SK-MEL-5 (cell line): Measurements from ENCODE around the gene TKTL1. TPM values are rescaled to one million over a fixed set of nuclear protein-coding genes. Genes with fewer than 3 reads are reported as not detected.

Source experiments
- DNase-seq: peaks from one replicate; pipeline ENCODE4 v3.0.0-alpha.2; 2016; ENCODE audit warnings: low read depth, low spot score
- in situ Hi-C: cut with HindIII; loops from 2 replicates; pipeline ENCODE4 v1.10.0; 2016; ENCODE audit warnings: low sequenced_read_pairs, high pct_unique_total_duplicates, low pct_unique_long_range_greater_than_20kb
- total RNA-seq: library from RNA; depleted of rRNA; stranded (reverse); fragments of >200 nt; shearing (Covaris generic); gene quantifications from 2 replicates; pipeline ENCODE4 v1.2.3, GENCODE V29; 2014

The TKTL1 gene
- total RNA-seq, 1 experiment from 2014 or later: 0.42 TPM

DNA sequence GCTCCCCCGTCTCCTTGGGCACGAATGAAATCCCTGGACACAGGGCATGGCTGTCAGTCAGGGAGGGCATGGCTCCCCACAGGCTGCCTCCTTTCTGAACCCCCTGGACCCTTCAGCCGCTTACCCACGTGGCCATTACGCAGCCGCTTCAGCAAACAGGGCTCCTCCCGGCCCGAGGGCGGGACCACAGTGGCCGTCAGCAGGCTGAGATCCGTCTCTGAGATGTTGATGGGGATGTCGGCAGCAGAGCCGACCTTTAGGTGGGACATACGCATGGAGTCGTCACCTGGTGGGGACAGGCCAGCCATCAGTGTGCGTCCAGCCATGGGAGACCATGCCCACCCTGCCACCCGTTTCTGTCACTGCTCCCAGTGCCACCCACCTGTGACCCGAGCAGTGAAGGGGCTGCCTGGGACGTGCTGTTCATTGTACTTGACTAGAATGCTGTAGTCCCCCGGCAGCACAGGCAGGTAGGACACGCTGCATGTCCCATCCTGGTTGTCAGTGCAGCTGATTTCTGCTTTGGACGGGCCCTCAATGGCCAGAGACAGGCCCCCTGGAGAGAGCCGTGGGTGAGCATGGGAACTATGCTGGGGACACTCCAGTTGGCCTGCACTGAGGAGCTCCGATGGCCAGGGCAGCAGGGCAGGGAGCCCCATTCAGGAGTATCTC is 57.7 kb downstream of the TKTL1 start:
- in situ Hi-C loops: no loop called here
- no peak for DNase-seq

DNA sequence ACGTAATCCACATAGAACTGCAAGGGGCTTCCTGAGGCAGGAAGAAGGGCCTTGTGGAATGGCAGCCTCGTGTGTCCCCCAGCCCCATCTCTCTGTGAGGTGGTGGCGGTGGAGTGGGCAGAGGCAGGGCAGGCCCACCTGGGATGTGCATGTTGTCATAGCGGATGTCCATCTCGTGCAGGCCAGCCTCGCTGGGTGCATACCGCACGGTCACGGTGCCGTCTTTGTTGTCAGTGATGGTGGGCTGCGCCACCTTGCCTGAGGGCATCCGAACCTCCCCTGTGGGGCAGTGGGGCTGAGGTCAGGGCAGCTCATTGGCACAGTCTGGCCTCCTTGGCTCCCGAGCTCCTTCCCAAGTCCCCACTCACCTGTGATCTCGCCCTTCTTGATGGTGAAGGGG is 58.4 kb downstream of the TKTL1 start:
- DNase-seq: no peak
- in situ Hi-C loops: no loop called here

DNA sequence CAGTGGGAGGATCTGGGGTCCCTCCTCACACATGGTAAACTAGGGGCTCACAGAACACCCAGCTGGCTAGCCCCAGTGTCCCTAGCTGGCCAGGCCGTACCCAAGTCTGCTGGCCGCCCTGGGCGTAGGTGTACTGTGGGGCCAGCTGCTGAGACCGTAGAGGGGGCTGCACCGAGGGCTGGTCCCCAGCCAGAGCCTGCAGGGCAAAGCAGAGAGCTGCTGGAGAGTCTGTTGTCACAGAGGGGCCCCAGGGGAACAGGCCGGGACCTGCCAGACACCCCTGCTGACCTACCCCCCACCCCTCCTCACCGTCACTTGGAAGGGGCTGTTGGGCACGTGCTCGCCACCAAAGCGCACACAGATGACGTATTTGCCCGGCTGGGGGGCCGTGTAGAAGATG is 58.9 kb downstream of the TKTL1 start:
- DNase-seq: no peak
- in situ Hi-C loops: no loop called here

DNA sequence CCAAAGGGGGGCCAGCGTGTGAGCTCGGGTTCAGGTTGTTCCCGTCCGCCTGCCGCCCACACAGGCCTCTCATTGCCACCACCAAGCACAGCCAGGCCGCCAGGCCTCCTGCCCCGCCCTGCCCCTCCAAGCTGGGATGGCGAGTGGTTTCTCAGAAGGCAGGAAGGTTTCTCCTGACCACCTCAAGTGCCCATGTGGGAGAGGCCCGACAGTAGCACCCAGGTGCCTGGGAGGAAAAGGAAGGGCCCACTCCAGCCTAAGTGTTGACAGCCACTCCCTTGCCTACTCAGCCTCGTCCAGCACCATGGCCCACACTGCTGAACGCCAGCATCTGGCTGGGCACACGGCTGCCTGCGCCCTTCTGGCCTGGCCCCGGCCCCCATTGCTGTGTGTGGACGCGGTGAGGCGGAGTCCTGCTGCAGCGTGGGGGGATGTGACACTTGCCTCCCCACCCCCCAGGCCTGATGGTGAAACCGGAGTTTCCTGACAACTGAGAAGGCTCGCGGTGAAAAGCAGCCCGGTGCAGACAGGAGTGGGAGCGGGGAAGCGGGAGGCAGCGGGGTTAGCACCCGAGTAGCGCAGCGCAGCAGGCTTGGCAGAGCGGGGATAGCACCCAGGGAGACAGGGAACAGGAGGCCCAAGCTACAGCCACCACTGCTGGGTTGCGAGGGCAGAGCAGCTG is 59.6 kb downstream of the TKTL1 start:
- DNase-seq: no peak
- in situ Hi-C loops: no loop called here

DNA sequence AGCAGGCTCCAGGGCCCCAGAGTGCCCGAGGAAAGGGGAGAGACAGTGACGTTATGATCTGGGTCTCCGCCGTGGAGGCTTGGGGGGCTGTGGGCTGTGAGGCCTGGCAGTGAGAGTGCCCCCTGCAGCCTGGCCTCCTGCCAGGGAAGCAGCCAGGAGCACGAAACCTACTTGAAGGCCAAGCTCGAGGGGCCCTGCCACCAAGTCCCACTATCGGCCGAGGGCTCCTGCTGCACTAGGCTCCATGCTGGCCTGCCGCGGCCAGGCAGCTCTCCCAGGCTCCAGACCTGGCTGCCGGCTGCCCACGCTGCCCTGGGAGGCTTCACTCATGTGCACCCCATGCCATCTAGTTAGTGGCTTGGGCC is 60.2 kb downstream of the TKTL1 start:
- no peak for DNase-seq
- in situ Hi-C loops: no loop called here

DNA sequence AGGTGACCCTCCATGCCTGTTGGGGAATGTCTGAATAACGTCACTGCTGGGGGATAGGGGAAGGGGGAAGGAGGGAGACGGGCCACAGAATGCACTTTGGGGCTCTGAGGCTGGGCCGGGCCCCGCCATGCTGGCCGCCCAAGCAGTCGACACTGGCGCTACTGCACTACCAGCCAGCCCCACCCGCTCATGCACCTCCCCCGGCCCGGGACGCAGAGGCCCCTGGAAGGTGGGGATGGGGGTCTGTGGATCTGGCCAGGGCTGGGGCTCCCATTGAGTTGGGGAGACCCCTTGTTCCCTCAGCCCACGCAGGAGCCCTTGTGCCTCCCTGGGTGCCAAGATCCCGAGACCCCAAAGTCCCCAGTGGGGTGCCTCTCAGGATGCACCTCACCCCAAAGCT is 61.0 kb downstream of the TKTL1 start:
- in situ Hi-C loops: no loop called here
- DNase-seq: no peak

DNA sequence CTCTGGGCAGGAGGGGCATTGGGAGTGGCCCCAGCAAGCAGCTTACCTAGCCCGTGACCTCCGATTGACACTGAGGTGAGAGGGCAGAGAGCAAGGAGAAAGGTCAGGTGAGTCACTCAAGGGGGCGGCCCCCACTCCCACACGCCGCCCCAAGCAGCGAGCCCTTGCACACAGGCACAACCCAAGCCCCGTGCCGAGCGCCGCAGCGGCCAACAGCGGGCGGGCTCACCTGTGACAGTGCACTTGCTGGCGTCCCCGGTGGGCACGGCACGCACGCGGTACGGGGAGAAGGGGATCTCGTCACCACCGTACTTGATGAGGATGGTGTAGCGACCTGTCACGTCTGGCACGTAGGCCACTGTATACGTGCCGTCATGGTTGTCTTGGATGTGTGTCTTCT is 61.6 kb downstream of the TKTL1 start:
- in situ Hi-C loops: no loop called here
- DNase-seq: no peak

DNA sequence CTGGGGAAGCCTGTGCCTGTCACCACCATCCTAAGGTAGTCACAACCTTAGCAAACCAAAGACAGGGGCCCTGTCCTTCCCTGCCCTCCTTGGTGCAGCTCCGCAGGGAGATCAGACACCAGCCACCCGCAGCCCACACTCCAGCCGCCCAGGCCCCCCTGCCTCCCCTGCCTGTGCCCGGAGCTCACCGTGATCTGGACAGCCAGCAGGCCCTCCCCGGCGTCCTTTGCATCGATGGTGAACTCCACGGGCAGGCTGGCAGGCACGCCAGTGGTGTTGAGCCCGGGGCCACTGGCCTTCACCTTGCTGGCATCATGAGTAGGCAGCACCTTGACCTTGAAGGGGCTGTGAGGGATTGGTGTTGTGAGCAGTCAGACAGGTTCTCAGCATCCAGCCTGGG is 62.4 kb downstream of the TKTL1 start:
- in situ Hi-C loops: no loop called here
- DNase-seq: no peak

DNA sequence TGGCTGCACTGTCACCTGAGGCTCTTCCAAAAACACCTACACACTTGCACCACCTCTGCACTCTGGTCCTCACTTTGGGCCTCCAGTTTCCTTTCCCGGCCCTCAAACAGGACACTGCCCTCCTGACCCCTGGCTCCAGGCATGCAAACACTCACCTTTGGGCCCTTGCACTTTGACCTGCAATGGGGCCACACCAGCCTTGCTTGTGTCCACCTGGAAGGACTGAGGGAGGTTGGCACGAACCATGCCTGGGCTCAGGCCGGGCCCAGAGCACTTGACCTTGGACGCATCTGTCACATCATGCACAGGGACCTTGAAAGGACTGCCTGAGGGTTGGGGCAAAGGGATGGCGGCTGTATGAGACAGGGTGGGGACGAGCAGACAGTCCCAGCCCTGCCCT is 63.2 kb downstream of the TKTL1 start:
- in situ Hi-C loops: no loop called here
- DNase-seq: no peak

DNA sequence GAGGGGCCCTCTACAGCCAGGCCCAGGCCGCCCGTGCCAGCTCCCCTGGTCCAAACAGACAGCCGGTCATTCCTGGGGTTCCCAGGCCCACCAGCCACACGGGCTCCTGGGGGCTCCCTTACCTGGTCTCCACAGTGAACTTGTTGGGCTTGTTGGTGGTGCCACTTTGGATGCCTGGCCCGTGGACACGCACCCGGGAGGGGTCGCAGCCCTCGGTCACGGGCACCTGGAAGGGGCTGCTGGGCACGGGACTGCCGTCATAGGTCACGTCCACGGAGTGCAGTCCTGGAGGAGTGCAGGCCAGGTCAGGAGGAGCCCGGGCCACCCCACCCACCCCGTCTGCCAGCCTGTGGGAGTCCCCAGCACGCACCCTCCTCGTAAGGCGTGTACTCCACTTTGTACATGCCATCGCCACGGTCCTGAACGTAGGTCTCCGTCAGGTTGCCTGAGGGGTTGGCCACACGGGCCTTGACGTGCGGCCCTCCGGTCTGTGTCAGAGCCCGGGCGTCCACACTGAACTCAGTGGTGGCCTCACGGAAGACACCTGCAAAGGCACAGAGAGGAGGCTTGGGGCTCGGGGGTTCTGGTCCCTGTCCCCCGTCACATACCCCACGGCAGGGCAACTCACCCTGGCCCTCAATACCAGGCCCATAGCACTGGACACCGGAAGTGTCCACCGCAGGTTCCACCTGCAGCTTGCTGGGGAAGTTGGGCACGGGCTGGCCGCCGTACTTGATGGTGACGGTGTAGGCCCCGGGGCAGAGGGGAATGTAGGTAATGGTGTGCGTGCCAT is 64.0 kb downstream of the TKTL1 start:
- DNase-seq: no peak
- in situ Hi-C loops: no loop called here

DNA sequence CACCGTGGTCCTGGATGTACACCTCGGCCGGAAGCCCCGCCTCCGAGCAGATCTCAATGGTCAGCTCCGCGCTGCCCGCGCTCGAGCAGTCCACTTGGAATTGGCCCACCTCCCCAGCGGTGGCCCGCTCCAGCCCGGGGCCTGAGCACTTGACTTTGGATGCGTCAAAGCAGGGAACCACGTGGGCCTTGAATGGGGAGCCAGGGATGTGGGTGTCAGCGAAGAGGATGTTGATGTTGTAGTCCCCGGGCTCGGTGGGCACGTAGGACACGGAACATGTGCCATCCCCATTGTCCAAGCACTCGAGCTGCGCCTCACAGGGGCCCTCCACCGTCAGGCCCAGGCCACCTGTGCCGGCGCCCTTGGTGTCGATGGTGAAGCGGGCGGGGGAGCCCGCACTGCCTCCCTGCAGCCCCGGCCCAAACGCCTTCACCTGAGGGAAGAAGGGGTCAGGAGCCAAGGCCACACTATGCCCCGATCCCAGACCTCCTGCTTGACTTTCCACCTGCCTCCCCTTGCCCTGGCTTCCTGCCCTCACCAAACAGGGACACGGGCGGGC is 64.6 kb downstream of the TKTL1 start:
- in situ Hi-C loops: no loop called here
- no peak for DNase-seq

DNA sequence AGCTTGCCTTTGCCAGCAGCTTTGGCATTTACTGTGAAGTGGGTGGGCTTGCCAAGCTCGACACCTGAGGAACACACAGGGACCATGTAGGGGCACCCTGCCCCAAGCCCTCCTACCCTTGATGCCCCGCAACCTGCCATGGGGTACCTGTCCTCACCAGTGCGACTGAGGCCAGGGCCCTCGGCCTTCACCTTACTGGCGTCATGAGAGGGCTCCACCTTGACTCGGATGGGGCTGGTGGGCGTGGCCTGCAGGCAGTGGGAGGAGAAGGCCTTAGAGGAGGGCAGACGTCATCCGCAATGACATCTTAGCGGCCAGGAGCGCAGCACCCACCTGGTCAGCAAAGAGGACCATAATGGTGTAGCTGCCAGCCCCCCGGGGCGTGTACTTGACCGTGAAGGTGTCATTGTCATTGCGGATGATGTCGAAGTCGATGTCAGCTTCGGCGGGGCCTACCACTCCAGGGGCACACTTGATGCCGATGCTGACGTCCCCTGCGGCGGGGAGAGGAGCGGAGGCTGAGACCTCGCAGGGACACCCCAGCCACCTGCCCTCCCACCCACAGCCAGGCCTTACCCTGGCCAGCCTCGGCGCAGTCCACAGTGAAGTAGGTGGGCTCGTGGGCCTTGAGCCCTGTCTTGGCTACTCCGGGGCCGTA is 66.6 kb downstream of the TKTL1 start:
- in situ Hi-C loops: no loop called here
- DNase-seq: no peak

DNA sequence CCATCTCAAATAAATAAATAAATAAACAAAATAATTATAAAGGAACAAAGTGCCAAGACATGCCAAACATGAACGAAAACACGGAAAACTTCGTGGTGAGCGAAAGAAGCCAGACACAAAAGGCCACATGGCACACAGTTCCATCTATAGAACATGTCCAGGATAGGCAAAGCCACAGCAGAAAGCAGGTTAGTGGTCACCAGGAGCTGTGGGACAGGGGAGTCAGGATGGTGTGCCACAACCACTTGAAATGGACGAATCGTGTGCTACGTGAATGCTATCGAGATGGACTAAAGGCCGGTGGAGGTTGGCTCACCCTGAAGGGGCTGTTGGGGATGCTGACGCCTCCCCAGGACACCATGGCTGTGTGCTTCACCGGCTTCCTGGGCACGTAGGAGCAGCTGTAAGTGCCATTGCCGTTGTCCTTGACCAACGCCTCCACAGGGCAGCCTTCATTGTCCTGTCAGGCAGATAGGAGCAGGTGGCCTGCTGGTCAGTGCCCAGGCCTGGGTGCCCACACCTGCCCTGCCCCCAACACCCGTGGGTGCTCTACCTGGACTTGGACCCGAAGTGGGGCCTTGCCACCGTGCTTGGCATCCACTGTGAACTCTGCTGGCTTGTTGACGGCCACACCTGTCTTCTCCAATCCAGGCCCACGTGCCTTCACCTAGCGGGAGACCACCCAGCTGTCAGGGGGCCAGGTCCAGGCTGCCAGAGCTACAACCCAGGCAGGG is 68.3 kb downstream of the TKTL1 start:
- in situ Hi-C loops: no loop called here
- DNase-seq: no peak

DNA sequence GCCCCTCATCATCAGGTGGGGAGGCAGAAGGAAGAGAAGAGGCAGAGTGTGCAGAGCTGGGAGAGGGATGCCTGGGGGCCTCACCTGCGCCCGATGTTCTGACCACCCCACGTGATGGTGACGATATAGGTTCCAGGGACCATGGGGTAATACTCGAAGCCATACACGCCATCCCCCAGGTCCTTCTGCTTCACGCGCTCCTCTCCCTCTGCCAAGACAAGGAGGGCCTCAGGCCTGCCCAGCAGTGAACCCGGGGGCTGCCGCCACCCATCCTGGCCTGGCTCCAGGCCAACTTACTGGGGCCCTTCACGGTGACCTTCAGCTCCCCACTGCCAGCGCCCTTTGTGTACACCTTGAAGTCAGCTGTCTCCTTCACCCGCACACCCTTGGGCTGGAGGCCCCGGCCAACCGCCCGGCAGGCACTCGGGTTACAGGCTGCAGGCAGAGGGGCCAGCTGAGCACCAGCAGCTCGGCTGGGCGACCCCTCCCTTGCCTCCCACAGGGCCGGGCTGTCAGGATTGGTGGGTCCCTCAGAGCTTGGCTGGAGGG is 69.5 kb downstream of the TKTL1 start:
- no peak for DNase-seq
- in situ Hi-C loops: no loop called here

DNA sequence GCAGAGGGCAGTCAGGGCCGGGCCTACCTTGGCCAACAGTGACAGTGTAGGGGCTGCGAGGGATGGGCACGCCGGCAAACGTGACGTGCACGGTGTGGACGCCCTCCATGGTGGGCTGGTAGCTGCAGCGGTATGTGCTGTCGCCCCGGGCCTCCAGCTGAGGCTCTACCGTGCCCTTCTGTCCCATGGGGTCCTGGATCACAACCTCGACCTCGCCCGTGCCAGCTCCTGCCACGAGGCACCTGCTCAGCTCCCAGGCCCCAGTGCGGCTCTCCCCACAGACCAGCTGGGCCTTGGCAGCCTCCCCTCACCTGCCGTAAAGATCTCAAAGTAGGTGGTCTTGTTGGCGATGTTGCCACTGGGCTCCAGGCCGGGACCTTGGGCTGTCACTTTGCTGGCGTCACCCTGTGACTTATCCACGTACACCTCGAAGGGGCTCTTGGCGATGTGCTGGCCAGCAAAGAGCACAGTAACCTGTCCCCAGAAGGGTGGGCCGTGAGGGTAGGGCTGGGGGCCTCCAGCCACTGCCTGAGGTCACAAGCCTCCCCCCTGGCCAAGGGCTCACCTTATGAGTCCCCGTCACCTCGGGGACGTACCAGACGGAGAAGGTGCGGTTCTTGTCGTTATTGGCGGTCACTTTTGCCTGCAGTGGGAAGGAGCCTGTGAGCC is 70.5 kb downstream of the TKTL1 start:
- DNase-seq: no peak
- in situ Hi-C loops: no loop called here

DNA sequence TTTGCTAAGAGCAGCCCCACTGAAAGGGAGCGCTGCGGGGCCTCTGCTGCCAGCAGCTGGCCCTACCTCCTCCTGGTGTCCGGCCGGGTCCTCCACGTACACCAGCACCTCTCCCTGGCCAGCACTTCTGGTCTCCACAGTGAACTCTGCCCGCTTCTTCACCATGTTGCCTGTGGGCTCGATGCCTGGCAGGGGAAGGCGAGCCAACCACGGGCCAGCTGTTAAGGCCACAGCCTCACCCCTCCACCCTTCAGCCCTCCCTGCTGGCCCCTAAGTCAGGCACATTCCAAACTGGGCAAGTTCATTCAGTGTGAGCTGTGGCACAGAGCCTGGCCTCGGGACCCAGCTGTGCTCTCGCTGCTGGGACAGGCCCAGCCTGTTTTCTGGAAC is 71.1 kb downstream of the TKTL1 start:
- no peak for DNase-seq
- in situ Hi-C loops: no loop called here
